PFSK-1 (cell line): ENCODE data around the gene RPL38.

Experiments
- FOXP2 ChIP-seq: optimal IDR thresholded peaks from 2 replicates; pipeline ENCODE3; 2011; ENCODE audit warnings: borderline replicate concordance, control low read depth, inconsistent platforms; ENCODE audit not compliant: insufficient read depth; ENCODE audit errors: extremely low read length, extremely low read depth
- POLR2AphosphoS5 ChIP-seq: IDR thresholded peaks from 2 replicates; pipeline ENCODE4 v1.6.1; 2012; ENCODE audit warnings: low read depth, mild to moderate bottlenecking, control low read depth, low read length, moderate library complexity
- REST ChIP-seq, 2 experiments: IDR thresholded peaks; 2 replicates each; pipeline versions ENCODE4 v1.6.1 to v1.8.0; 2011 to 2012; ENCODE audit warnings: low read depth in 2 of 2, low read length in 2 of 2, control low read depth in 1 of 2, inconsistent platforms in 1 of 2, mild to moderate bottlenecking in 1 of 2, moderate library complexity in 1 of 2; ENCODE audit not compliant: insufficient read depth in 1 of 2
- SIN3A ChIP-seq: IDR thresholded peaks from 2 replicates; pipeline ENCODE4 v1.6.1; 2012; ENCODE audit warnings: mild to moderate bottlenecking, low read length, moderate library complexity, borderline replicate concordance; ENCODE audit not compliant: insufficient read depth
- TAF1 ChIP-seq: IDR thresholded peaks from 2 replicates; pipeline ENCODE4 v1.6.1; 2012; ENCODE audit warnings: low read length, control low read depth, borderline replicate concordance; ENCODE audit not compliant: insufficient read depth

RPL38 gene

GRCh38 chr17:74159226-74159840 is 44.1 kb upstream of the RPL38 start:
- no peak for TF ChIP-seq SIN3A
- TF ChIP-seq TAF1 = no peak

- TF ChIP-seq SIN3A (no peak), POLR2AphosphoS5 (no peak)
Measured at GRCh38 chr17:74160656-74161502, 42.6 kb upstream of the RPL38 start.

GRCh38 chr17:74161503-74161875 is 42.0 kb upstream of the RPL38 start:
- no peak for TF ChIP-seq POLR2AphosphoS5
- TF ChIP-seq REST (IDR thresholded peaks at IDR 0.05; ENCODE audit: insufficient read depth in 1 of 2, low read depth in 2 of 2, low read length in 2 of 2) = no peak
- TF ChIP-seq TAF1 = no peak
- no peak for TF ChIP-seq SIN3A
- no peak for TF ChIP-seq FOXP2

GRCh38 chr17:74163271-74163821 is 40.1 kb upstream of the RPL38 start:
- no peak for TF ChIP-seq SIN3A
- no peak for TF ChIP-seq REST (IDR thresholded peaks at IDR 0.05; ENCODE audit: insufficient read depth in 1 of 2, low read depth in 2 of 2, low read length in 2 of 2)
- TF ChIP-seq POLR2AphosphoS5 = no peak
- no peak for TF ChIP-seq TAF1
- TF ChIP-seq FOXP2 = no peak

GRCh38 chr17:74163836-74164235 is 39.6 kb upstream of the RPL38 start:
- TF ChIP-seq POLR2AphosphoS5 (no peak), SIN3A (no peak), REST (IDR thresholded peaks at IDR 0.05; ENCODE audit: insufficient read depth in 1 of 2, low read depth in 2 of 2, low read length in 2 of 2) (no peak), FOXP2 (no peak), TAF1 (no peak)

GRCh38 chr17:74164446-74165045 is 38.9 kb upstream of the RPL38 start:
- TF ChIP-seq TAF1 (no peak), REST (IDR thresholded peaks at IDR 0.05; ENCODE audit: insufficient read depth in 1 of 2, low read depth in 2 of 2, low read length in 2 of 2) (no peak), POLR2AphosphoS5 (no peak), SIN3A (no peak), FOXP2 (no peak)
